GM12875 (cell line): ENCODE results near the gene IAH1.

ENCODE experiments used
- H3K4me3 ChIP-seq: one replicate; pipeline ENCODE4 v1.5.1; 2011; ENCODE audit warnings: low read depth, low read length, control low read depth
- TF ChIP-seq, protein P1 (sequence below): IDR thresholded peaks from 2 replicates; pipeline ENCODE4 v1.5.1; 2011; ENCODE audit warnings: low read depth, mild to moderate bottlenecking, control low read depth, inconsistent platforms, low read length, moderate library complexity, borderline replicate concordance; ENCODE audit not compliant: insufficient read depth

The IAH1 gene

DNA sequence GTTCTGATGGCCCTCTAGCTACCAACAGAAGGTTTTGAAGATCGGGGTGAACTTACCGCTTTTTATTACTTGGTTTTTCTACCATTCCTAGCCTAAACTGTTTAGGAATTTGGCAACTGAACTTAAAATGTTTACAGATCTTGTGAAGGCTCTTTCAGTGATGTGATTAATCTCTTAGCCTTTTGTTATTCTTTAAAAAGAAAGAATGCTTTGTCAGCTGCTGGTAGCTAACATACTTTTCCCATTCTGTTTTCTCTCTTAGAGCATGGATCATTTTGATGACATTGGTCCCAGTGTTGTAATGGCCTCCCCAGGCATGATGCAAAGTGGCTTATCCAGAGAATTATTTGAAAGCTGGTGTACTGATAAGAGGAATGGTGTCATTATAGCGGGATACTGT lies 32.8 kb upstream of the IAH1 start:
- TF ChIP-seq, protein P1, sequence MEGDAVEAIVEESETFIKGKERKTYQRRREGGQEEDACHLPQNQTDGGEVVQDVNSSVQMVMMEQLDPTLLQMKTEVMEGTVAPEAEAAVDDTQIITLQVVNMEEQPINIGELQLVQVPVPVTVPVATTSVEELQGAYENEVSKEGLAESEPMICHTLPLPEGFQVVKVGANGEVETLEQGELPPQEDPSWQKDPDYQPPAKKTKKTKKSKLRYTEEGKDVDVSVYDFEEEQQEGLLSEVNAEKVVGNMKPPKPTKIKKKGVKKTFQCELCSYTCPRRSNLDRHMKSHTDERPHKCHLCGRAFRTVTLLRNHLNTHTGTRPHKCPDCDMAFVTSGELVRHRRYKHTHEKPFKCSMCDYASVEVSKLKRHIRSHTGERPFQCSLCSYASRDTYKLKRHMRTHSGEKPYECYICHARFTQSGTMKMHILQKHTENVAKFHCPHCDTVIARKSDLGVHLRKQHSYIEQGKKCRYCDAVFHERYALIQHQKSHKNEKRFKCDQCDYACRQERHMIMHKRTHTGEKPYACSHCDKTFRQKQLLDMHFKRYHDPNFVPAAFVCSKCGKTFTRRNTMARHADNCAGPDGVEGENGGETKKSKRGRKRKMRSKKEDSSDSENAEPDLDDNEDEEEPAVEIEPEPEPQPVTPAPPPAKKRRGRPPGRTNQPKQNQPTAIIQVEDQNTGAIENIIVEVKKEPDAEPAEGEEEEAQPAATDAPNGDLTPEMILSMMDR: no peak
- H3K4me3 ChIP-seq: no peak overlapping the region

DNA sequence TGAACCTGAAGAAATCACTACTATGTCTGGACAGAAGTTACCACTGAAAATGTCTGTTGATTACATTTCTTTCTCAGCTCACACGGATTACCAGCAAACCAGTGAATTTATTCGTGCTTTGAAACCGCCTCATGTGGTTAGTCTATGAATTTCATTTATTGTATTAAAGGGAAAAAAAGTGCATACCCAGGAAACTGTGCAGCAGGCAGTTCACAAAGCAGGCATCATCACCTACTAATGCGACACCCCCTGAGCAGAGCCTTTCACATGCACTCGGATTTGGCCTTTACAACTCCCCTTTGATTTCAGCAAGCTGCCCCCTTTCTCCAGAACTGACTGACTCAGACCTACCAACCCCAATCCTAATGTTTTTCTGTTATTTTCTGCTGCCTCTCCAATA lies 30.8 kb upstream of the IAH1 start:
- TF ChIP-seq, protein P1: no peak
- H3K4me3 ChIP-seq: no peak overlapping the region

DNA sequence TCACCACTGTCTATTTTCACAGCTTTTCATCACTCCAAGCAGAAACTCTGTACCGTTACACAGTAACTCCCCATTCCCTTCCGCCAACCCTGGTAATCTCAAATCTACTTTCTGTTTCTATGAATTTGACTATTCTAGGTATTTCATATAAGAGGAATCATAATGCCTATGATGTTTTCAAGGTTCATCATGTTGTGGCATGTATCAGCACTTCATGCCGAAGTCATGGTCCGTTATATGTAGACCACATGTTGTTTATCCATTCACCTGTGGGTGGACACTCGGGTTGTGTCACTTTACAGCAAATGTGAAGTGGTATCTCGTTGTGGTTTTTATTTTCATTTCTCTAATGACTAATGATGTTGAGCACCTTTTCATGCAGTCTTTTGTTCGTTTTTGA lies 29.3 kb upstream of the IAH1 start:
- TF ChIP-seq, protein P1: no peak

DNA sequence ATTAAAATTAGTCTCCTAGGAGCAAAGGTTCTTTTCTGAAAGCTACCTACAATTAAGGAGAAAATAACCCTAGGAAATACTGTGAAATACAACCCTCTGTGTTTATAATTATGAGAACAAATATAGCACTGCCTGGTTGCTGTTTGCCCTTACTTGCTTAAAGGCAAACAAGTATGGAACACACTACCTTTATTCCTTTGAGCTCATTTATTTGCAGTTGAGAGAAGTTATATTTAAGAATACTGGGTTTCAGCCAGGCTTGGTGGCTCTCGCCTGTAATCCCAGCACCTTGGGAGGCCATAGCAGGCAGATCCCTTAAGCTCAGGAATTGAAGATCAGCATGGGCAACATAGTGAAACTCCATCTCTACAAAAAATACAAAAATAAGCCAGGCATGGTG lies 23.1 kb upstream of the IAH1 start:
- TF ChIP-seq, protein P1: no peak

More for the DNA sequence above, 29.3 kb upstream of the IAH1 start:
- H3K4me3 ChIP-seq: no peak overlapping the region

DNA sequence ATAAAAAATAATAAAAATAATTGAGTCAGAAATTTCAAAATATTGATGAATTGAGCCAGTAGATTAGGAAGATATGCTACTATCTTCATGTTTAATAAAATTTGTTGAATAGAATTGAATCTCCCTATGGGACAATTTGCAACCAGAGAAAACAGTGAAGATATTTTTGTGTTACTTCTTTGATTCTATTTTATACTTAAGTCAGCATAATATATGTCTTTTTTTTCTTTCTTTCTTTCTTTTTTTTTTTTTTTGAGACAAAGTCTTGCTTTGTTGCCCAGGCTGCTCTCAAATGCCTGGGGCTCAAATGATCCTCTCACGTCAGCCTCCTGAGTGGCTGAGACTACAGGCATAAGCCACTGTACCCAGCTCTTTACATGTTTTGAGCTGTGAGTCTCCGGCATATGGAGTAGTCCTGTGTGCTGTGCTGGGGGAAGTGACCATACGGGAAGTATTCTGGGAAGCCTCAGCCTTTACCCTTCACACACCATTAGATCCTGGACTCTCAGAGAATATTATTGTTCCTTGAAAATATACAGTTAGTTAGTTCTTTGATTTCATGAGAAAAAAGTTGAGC lies 13.8 kb upstream of the IAH1 start:
- TF ChIP-seq, protein P1: no peak
- H3K4me3 ChIP-seq: no peak overlapping the region

More for the DNA sequence above, 23.1 kb upstream of the IAH1 start:
- no peak overlapping the region for H3K4me3 ChIP-seq

DNA sequence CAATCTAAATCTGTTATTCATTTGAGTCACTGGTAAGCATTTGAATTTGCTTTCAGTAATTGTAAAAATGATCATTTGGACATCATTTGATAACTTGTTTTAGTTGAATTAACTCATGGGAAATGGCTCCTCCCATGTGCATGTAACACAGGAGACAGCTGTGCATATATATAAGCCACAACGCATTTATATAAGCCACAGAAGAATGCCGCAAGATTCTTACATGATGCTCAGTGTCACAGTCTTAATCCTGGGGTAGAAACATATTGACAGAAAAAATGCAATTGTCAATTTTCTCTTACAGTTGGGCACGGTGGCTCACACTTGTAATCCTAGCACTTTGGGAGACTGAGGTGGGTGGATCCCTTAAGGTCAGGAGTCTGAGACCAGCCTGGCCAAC lies 13.3 kb upstream of the IAH1 start:
- TF ChIP-seq, protein P1: no peak
- no peak overlapping the region for H3K4me3 ChIP-seq

DNA sequence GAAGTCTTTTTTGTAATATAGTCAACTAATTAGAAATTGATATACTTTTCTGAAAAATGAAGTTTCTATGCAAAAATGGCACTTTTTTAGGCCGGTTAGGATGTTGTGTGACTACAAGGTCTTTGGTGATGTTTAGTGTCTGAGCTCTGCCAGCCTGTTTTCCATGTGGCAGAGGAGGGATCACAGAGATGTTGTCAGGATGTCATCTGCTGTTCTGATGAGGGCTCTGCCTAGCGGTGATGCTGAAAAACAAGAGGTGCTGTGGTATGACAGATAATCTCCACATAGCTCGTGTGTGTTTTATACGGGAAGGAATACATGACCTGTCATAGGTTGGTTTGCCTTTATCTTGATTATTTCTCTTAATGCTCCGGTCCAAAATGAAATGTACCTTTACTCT lies 12.0 kb upstream of the IAH1 start:
- H3K4me3 ChIP-seq: no peak overlapping the region
- TF ChIP-seq, protein P1: no peak
